ENCODE measurements around the gene C1QA. TPM values are rescaled to one million over a fixed set of nuclear protein-coding genes. Genes with fewer than 3 reads are reported as not detected.

C1QA gene
- total RNA-seq, 4 donors from 2014 or later: 22.6 to 453 (median 190) TPM

DNA sequence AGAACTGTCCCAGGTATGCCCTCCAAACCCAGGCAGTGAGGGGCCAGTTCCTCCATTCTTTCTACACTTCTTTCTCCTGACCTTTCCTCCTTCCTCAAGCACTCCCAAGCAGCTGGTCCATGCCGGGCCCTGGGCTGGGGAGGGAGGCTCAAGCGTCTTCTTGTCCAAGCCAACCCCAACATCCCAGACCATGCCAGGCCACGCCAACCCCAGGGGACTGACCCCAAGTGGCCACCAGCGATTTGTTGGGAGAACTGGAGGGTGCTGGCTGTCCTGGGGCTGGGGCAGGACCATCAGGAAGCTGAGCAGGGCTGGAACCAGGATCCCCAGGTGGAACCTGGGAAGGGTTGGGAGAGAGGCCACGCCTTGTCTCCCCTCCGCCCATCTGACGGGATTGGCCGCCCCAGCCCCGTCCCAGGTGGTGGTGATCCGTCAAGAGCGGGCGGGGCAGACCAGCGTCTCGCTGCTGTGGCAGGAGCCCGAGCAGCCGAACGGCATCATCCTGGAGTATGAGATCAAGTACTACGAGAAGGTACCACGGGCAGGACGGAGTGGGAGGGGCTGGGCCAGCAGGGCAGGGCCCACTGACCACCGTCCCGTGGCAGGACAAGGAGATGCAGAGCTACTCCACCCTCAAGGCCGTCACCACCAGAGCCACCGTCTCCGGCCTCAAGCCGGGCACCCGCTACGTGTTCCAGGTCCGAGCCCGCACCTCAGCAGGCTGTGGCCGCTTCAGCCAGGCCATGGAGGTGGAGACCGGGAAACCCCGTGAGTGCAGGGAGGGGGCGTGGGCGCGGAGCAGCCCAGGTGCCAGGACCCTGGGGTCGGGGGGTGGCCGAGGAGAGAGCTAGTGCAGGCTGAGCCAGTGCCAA is 43.3 kb upstream of the C1QA start:
- no peaks in the 10 kb centered on the region for H3K9me3 ChIP-seq
- H3K4me1 ChIP-seq: no peaks in the 10 kb centered on the region
- no peak for TF ChIP-seq POLR2A (IDR thresholded peaks at IDR 0.05)
- no peak for TF ChIP-seq POLR2AphosphoS5 (IDR thresholded peaks at IDR 0.05)
- TF ChIP-seq, protein P1, sequence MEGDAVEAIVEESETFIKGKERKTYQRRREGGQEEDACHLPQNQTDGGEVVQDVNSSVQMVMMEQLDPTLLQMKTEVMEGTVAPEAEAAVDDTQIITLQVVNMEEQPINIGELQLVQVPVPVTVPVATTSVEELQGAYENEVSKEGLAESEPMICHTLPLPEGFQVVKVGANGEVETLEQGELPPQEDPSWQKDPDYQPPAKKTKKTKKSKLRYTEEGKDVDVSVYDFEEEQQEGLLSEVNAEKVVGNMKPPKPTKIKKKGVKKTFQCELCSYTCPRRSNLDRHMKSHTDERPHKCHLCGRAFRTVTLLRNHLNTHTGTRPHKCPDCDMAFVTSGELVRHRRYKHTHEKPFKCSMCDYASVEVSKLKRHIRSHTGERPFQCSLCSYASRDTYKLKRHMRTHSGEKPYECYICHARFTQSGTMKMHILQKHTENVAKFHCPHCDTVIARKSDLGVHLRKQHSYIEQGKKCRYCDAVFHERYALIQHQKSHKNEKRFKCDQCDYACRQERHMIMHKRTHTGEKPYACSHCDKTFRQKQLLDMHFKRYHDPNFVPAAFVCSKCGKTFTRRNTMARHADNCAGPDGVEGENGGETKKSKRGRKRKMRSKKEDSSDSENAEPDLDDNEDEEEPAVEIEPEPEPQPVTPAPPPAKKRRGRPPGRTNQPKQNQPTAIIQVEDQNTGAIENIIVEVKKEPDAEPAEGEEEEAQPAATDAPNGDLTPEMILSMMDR (IDR thresholded peaks at IDR 0.05): no peak
- no peak for TF ChIP-seq EP300 (IDR thresholded peaks at IDR 0.05)
- H3K36me3 ChIP-seq: no peaks in the 10 kb centered on the region
- ATAC-seq: no peak
- H3K27ac ChIP-seq: no peak overlapping the region
- H3K4me3 ChIP-seq: no peak overlapping the region
- peaks cover 86% of the 10 kb centered on the region for H3K27me3 ChIP-seq
- WGBS, 2 donors (ENCODE audit: low coverage in 1 of 2): 0 to 33% methylated on average over 1 of the region's 38 CpGs

DNA sequence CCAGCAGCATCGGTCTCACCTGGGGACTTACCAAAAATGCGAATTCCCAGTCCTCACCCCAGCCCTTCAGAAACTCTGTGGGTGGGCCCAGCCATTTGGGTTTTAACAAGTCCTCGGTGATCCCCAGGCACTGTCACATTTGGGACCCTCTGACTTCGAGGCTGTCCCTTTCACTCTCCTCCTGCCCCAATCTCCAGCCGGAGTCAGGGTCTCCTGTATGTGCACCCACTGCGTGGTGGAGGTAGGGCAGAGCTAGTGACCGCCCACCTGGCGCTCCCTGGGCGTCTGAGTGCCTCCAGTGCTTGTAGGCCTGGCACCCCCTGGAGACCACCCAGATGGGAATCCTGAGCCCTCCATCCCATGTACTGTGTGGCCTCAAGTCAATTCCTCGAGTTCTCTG is 42.0 kb upstream of the C1QA start:
- WGBS, 2 donors (ENCODE audit: low coverage in 1 of 2): 53 to 72% methylated on average over 2 of the region's 10 CpGs
- ATAC-seq: no peak
- H3K27me3 ChIP-seq: peaks cover 87% of the 10 kb centered on the region
- H3K36me3 ChIP-seq: no peaks in the 10 kb centered on the region
- no peaks in the 10 kb centered on the region for H3K4me1 ChIP-seq
- H3K4me3 ChIP-seq: no peak overlapping the region
- TF ChIP-seq POLR2A (IDR thresholded peaks at IDR 0.05): no peak
- no peak for TF ChIP-seq EP300 (IDR thresholded peaks at IDR 0.05)
- TF ChIP-seq POLR2AphosphoS5 (IDR thresholded peaks at IDR 0.05): no peak
- TF ChIP-seq, protein P1 (IDR thresholded peaks at IDR 0.05): no peak
- no peak overlapping the region for H3K27ac ChIP-seq
- no peaks in the 10 kb centered on the region for H3K9me3 ChIP-seq

DNA sequence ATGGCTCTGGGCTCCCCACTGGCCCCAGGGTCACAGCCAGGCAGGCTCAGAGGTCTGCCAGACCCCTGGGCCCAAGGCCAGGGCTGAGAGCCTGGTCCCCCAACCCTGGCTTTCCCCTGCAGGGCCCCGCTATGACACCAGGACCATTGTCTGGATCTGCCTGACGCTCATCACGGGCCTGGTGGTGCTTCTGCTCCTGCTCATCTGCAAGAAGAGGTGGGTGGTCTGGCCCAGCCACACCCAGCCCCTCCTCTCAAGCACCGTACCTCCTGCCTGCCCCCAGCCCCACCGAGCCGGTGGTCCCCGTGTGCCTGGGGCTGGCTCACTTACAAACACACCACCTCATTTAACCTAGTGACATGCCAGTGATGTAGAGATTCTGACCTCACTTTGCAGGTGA is 41.3 kb upstream of the C1QA start:
- H3K4me3 ChIP-seq: no peak overlapping the region
- TF ChIP-seq EP300 (IDR thresholded peaks at IDR 0.05) (no peak), POLR2AphosphoS5 (IDR thresholded peaks at IDR 0.05) (no peak), POLR2A (IDR thresholded peaks at IDR 0.05) (no peak)
- TF ChIP-seq, protein P1 (IDR thresholded peaks at IDR 0.05): no peak
- H3K4me1 ChIP-seq: no peaks in the 10 kb centered on the region
- H3K27ac ChIP-seq: no peak overlapping the region
- H3K9me3 ChIP-seq: no peaks in the 10 kb centered on the region
- peaks cover 86% of the 10 kb centered on the region for H3K27me3 ChIP-seq
- 77 to 87% methylated on average over 3 of the region's 7 CpGs for WGBS, 2 donors (ENCODE audit: low coverage in 1 of 2)
- H3K36me3 ChIP-seq: no peaks in the 10 kb centered on the region
- no peak for ATAC-seq

DNA sequence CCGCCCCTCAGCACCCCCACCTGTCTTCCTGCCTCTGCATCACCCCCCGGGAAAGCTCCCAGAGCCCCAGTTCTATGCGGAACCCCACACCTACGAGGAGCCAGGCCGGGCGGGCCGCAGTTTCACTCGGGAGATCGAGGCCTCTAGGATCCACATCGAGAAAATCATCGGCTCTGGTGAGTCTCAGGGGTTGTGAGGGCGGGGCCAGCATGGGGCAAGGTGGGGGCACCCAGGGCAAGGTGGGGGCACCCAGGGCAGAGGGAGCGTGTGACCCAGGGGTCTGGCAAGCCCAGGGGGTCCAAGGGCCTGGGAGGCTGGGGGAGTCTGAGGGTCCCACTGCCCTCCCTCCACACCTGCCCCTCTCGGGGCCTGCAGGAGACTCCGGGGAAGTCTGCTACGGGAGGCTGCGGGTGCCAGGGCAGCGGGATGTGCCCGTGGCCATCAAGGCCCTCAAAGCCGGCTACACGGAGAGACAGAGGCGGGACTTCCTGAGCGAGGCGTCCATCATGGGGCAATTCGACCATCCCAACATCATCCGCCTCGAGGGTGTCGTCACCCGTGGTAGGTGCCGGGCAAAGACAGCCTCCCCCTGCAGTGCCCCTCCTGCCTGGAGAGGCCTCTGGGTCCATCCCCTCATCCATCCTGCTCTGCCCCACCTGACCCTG is 39.0 kb upstream of the C1QA start:
- TF ChIP-seq EP300 (IDR thresholded peaks at IDR 0.05): no peak
- no peak for TF ChIP-seq POLR2A (IDR thresholded peaks at IDR 0.05)
- TF ChIP-seq POLR2AphosphoS5 (IDR thresholded peaks at IDR 0.05): no peak
- TF ChIP-seq, protein P1 (IDR thresholded peaks at IDR 0.05): no peak
- Histone ChIP-seq H3K4me3 (no peak overlapping the region), H3K27me3 (peaks cover 90% of the 10 kb centered on the region), H3K4me1 (no peaks in the 10 kb centered on the region), H3K9me3 (no peaks in the 10 kb centered on the region), H3K27ac (no peak overlapping the region), H3K36me3 (no peaks in the 10 kb centered on the region)
- ATAC-seq: no peak
- WGBS, 2 donors (ENCODE audit: low coverage in 1 of 2): no CpG with 5 or more reads among the region's 30 CpGs
